ENCODE data around the gene CSRNP3. TPM values are rescaled to one million over a fixed set of nuclear protein-coding genes. Genes with fewer than 3 reads are reported as not detected.

Gene CSRNP3
- polyA plus RNA-seq, 1 donor, result 4.4 TPM

- no peaks in the 10 kb centered on the region for H3K4me1 ChIP-seq (ENCODE audit: control insufficient read depth, insufficient read depth, low read length)
- H3K9me3 ChIP-seq (ENCODE audit: control insufficient read depth, low read depth, low read length), result peaks cover 4% of the 10 kb centered on the region
- H3K4me3 ChIP-seq (ENCODE audit: low read length), result no peak overlapping the region
- WGBS (ENCODE audit: insufficient coverage, low lambda C conversion rate), result 100% methylated on average over 1 of the region's 1 CpG
- no peaks in the 10 kb centered on the region for H3K27me3 ChIP-seq (ENCODE audit: control insufficient read depth, insufficient read depth, low read length)
- H3K36me3 ChIP-seq (ENCODE audit: control insufficient read depth, insufficient read depth, low read length), result no peaks in the 10 kb centered on the region
- H3K27ac ChIP-seq (ENCODE audit: low read length), result no peak overlapping the region
- DNase-seq, result no peak
Observed at GRCh38 chr2:165533331-165533730, 63.8 kb downstream of the CSRNP3 start.

- no peak for DNase-seq
- 80% methylated on average over 2 of the region's 2 CpGs for WGBS (ENCODE audit: insufficient coverage, low lambda C conversion rate)
- Histone ChIP-seq H3K4me1 (ENCODE audit: control insufficient read depth, insufficient read depth, low read length) (no peaks in the 10 kb centered on the region), H3K9me3 (ENCODE audit: control insufficient read depth, low read depth, low read length) (no peaks in the 10 kb centered on the region), H3K36me3 (ENCODE audit: control insufficient read depth, insufficient read depth, low read length) (no peaks in the 10 kb centered on the region), H3K27me3 (ENCODE audit: control insufficient read depth, insufficient read depth, low read length) (no peaks in the 10 kb centered on the region), H3K27ac (ENCODE audit: low read length) (no peak overlapping the region), H3K4me3 (ENCODE audit: low read length) (no peak overlapping the region)
Observed at GRCh38 chr2:165535471-165535870, 66.0 kb downstream of the CSRNP3 start.

GRCh38 chr2:165536851-165537499, 67.5 kb downstream of the CSRNP3 start:
- no peaks in the 10 kb centered on the region for H3K4me1 ChIP-seq (ENCODE audit: control insufficient read depth, insufficient read depth, low read length)
- H3K36me3 ChIP-seq (ENCODE audit: control insufficient read depth, insufficient read depth, low read length), result no peaks in the 10 kb centered on the region
- no CpG with 5 or more reads among the region's 3 CpGs for WGBS (ENCODE audit: insufficient coverage, low lambda C conversion rate)
- H3K27ac ChIP-seq (ENCODE audit: low read length), result no peak overlapping the region
- no peak for DNase-seq
- no peak overlapping the region for H3K4me3 ChIP-seq (ENCODE audit: low read length)
- no peaks in the 10 kb centered on the region for H3K9me3 ChIP-seq (ENCODE audit: control insufficient read depth, low read depth, low read length)
- no peaks in the 10 kb centered on the region for H3K27me3 ChIP-seq (ENCODE audit: control insufficient read depth, insufficient read depth, low read length)

- Histone ChIP-seq H3K36me3 (ENCODE audit: control insufficient read depth, insufficient read depth, low read length) (no peaks in the 10 kb centered on the region), H3K27me3 (ENCODE audit: control insufficient read depth, insufficient read depth, low read length) (no peaks in the 10 kb centered on the region), H3K9me3 (ENCODE audit: control insufficient read depth, low read depth, low read length) (no peaks in the 10 kb centered on the region), H3K4me3 (ENCODE audit: low read length) (no peak overlapping the region), H3K4me1 (ENCODE audit: control insufficient read depth, insufficient read depth, low read length) (no peaks in the 10 kb centered on the region), H3K27ac (ENCODE audit: low read length) (no peak overlapping the region)
- no peak for DNase-seq
Observed at GRCh38 chr2:165539985-165540384, 70.5 kb downstream of the CSRNP3 start.

GRCh38 chr2:165544897-165545296, 75.4 kb downstream of the CSRNP3 start:
- H3K36me3 ChIP-seq (ENCODE audit: control insufficient read depth, insufficient read depth, low read length), result no peaks in the 10 kb centered on the region
- no peaks in the 10 kb centered on the region for H3K9me3 ChIP-seq (ENCODE audit: control insufficient read depth, low read depth, low read length)
- H3K27ac ChIP-seq (ENCODE audit: low read length), result no peak overlapping the region
- 100% methylated on average over 2 of the region's 2 CpGs for WGBS (ENCODE audit: insufficient coverage, low lambda C conversion rate)
- H3K4me1 ChIP-seq (ENCODE audit: control insufficient read depth, insufficient read depth, low read length), result no peaks in the 10 kb centered on the region
- H3K27me3 ChIP-seq (ENCODE audit: control insufficient read depth, insufficient read depth, low read length), result no peaks in the 10 kb centered on the region
- no peak for DNase-seq
- H3K4me3 ChIP-seq (ENCODE audit: low read length), result no peak overlapping the region

GRCh38 chr2:165547900-165548299, 78.4 kb downstream of the CSRNP3 start:
- no peak for DNase-seq
- H3K4me3 ChIP-seq (ENCODE audit: low read length), result no peak overlapping the region
- H3K4me1 ChIP-seq (ENCODE audit: control insufficient read depth, insufficient read depth, low read length), result no peaks in the 10 kb centered on the region
- H3K27me3 ChIP-seq (ENCODE audit: control insufficient read depth, insufficient read depth, low read length), result no peaks in the 10 kb centered on the region
- H3K27ac ChIP-seq (ENCODE audit: low read length), result no peak overlapping the region
- H3K36me3 ChIP-seq (ENCODE audit: control insufficient read depth, insufficient read depth, low read length), result no peaks in the 10 kb centered on the region
- no peaks in the 10 kb centered on the region for H3K9me3 ChIP-seq (ENCODE audit: control insufficient read depth, low read depth, low read length)

GRCh38 chr2:165549619-165550018, 80.1 kb downstream of the CSRNP3 start:
- no peak overlapping the region for H3K4me3 ChIP-seq (ENCODE audit: low read length)
- H3K9me3 ChIP-seq (ENCODE audit: control insufficient read depth, low read depth, low read length), result no peaks in the 10 kb centered on the region
- DNase-seq, result no peak
- no peaks in the 10 kb centered on the region for H3K27me3 ChIP-seq (ENCODE audit: control insufficient read depth, insufficient read depth, low read length)
- no peaks in the 10 kb centered on the region for H3K4me1 ChIP-seq (ENCODE audit: control insufficient read depth, insufficient read depth, low read length)
- no peak overlapping the region for H3K27ac ChIP-seq (ENCODE audit: low read length)
- no peaks in the 10 kb centered on the region for H3K36me3 ChIP-seq (ENCODE audit: control insufficient read depth, insufficient read depth, low read length)
- no CpG with 5 or more reads among the region's 1 CpG for WGBS (ENCODE audit: insufficient coverage, low lambda C conversion rate)

- Histone ChIP-seq H3K9me3 (ENCODE audit: control insufficient read depth, low read depth, low read length) (no peaks in the 10 kb centered on the region), H3K27ac (ENCODE audit: low read length) (no peak overlapping the region), H3K4me3 (ENCODE audit: low read length) (no peak overlapping the region), H3K27me3 (ENCODE audit: control insufficient read depth, insufficient read depth, low read length) (no peaks in the 10 kb centered on the region), H3K4me1 (ENCODE audit: control insufficient read depth, insufficient read depth, low read length) (no peaks in the 10 kb centered on the region), H3K36me3 (ENCODE audit: control insufficient read depth, insufficient read depth, low read length) (no peaks in the 10 kb centered on the region)
- no peak for DNase-seq
- WGBS (ENCODE audit: insufficient coverage, low lambda C conversion rate), result 80% methylated on average over 1 of the region's 2 CpGs
Observed at GRCh38 chr2:165558832-165559231, 89.3 kb downstream of the CSRNP3 start.

GRCh38 chr2:165560377-165560988, 91.0 kb downstream of the CSRNP3 start:
- Histone ChIP-seq H3K36me3 (ENCODE audit: control insufficient read depth, insufficient read depth, low read length) (no peaks in the 10 kb centered on the region), H3K27ac (ENCODE audit: low read length) (no peak overlapping the region), H3K9me3 (ENCODE audit: control insufficient read depth, low read depth, low read length) (no peaks in the 10 kb centered on the region), H3K4me1 (ENCODE audit: control insufficient read depth, insufficient read depth, low read length) (no peaks in the 10 kb centered on the region), H3K4me3 (ENCODE audit: low read length) (no peak overlapping the region), H3K27me3 (ENCODE audit: control insufficient read depth, insufficient read depth, low read length) (no peaks in the 10 kb centered on the region)
- 94% methylated on average over 3 of the region's 4 CpGs for WGBS (ENCODE audit: insufficient coverage, low lambda C conversion rate)
- DNase-seq, result no peak

GRCh38 chr2:165561516-165561915, 92.0 kb downstream of the CSRNP3 start:
- no peaks in the 10 kb centered on the region for H3K36me3 ChIP-seq (ENCODE audit: control insufficient read depth, insufficient read depth, low read length)
- WGBS (ENCODE audit: insufficient coverage, low lambda C conversion rate), result 80% methylated on average over 1 of the region's 1 CpG
- H3K27me3 ChIP-seq (ENCODE audit: control insufficient read depth, insufficient read depth, low read length), result no peaks in the 10 kb centered on the region
- no peak overlapping the region for H3K4me3 ChIP-seq (ENCODE audit: low read length)
- no peak overlapping the region for H3K27ac ChIP-seq (ENCODE audit: low read length)
- DNase-seq, result no peak
- H3K4me1 ChIP-seq (ENCODE audit: control insufficient read depth, insufficient read depth, low read length), result no peaks in the 10 kb centered on the region
- no peaks in the 10 kb centered on the region for H3K9me3 ChIP-seq (ENCODE audit: control insufficient read depth, low read depth, low read length)

GRCh38 chr2:165562233-165562632, 92.7 kb downstream of the CSRNP3 start:
- H3K27ac ChIP-seq (ENCODE audit: low read length), result no peak overlapping the region
- no peak overlapping the region for H3K4me3 ChIP-seq (ENCODE audit: low read length)
- H3K4me1 ChIP-seq (ENCODE audit: control insufficient read depth, insufficient read depth, low read length), result no peaks in the 10 kb centered on the region
- no peaks in the 10 kb centered on the region for H3K36me3 ChIP-seq (ENCODE audit: control insufficient read depth, insufficient read depth, low read length)
- H3K9me3 ChIP-seq (ENCODE audit: control insufficient read depth, low read depth, low read length), result no peaks in the 10 kb centered on the region
- no peaks in the 10 kb centered on the region for H3K27me3 ChIP-seq (ENCODE audit: control insufficient read depth, insufficient read depth, low read length)
- DNase-seq, result no peak

Data from large intestine (tissue), 3 donors.